SH-SY5Y (cell line): ENCODE measurements around the gene FBXO27.

Source experiments
- GATA2 ChIP-seq: IDR thresholded peaks from 2 replicates; pipeline ENCODE4 v1.6.1; 2011; ENCODE audit warnings: mild to moderate bottlenecking, low read depth, low read length
- GATA3 ChIP-seq: IDR thresholded peaks from 2 replicates; pipeline ENCODE4 v1.6.1; 2011; ENCODE audit warnings: low read depth, mild to moderate bottlenecking, low read length, moderate library complexity

- TF ChIP-seq GATA3 (no peak), GATA2 (no peak)
Observed at GRCh38 chr19:38990949-38991697, 41.2 kb downstream of the FBXO27 start.
